Activated T-cell treated with anti-CD3 and anti-CD28 coated beads for 4 hours (primary cell): ENCODE data around the gene STXBP2.

ENCODE experiments used
- DNase-seq: peaks from one replicate; pipeline ENCODE4 v3.0.0-alpha.2; 2020

STXBP2 gene

DNA sequence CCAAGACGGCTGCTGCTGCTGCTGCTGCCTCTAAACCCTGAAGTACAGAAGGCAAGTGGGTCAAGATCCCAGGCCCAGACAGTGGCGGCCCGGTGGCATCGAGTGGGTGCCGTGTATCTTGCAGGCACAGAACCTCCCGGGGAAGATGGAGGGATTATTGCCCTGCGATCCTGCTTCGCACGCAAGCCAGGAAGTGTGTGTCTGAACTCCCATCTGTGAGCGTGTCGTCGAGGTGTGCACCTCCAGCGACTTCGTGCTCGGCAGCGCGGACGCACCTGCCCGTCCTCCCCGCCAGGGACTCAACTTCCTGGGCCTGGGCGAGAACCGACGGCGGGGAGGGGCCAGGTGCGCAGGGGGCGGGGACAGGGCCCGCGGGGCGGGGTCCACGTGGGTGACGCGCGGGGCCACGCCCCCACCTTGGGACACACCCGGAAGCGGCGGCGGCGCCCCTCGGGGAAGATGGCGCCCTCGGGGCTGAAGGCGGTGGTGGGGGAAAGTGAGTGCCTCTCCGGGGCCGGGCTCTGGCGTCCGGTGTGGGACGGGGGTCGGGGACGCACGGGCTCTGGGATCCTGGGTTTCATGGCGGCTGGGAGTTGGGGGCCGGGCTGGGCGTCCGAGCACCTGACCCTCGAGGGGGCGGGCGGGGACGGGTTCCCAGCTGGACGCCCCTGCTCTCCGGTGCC lies at the start of gene STXBP2:
Gene STXBP2 (plus strand): TSS at position 420 of the 683 bp plus-strand sequence. CDS start 40 bp downstream, at position 460.
- DNase-seq = peak; percentile 92

DNA sequence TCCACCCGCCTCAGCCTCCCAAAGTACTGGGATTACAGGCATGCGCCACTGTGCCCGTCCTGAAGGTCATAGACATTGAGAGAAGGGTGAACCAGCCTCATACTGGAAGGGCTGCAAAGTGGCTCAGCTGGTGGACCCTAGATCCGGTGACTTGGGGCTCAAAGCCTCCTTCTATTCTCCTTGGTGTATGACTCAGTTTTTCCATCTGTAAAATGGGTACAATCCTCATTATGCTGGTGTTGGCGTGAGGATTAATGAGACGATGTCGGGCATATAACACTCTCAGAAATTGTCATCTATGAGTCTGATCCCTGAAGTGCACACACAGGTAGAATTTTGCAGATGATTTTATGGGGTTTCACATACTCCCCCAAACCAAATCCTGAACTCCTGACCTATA lies 47.1 kb upstream of the STXBP2 start:
- DNase-seq = no peak

- no peak for DNase-seq
Measured at GRCh38 chr19:7590256-7590655, 46.7 kb upstream of the STXBP2 start.

- peak; percentile 14 for DNase-seq
Measured at GRCh38 chr19:7595466-7596133, 41.3 kb upstream of the STXBP2 start, which contains the start of gene CAMSAP3. TSS of gene CAMSAP3 (plus strand) at chr19:7595863. CDS start at chr19:7596003, 140 bp downstream.

GRCh38 chr19:7596211-7596937 lies 40.5 kb upstream of the STXBP2 start:
- no peak for DNase-seq

- no peak for DNase-seq
Measured at GRCh38 chr19:7597689-7598088, 39.2 kb upstream of the STXBP2 start.

DNA sequence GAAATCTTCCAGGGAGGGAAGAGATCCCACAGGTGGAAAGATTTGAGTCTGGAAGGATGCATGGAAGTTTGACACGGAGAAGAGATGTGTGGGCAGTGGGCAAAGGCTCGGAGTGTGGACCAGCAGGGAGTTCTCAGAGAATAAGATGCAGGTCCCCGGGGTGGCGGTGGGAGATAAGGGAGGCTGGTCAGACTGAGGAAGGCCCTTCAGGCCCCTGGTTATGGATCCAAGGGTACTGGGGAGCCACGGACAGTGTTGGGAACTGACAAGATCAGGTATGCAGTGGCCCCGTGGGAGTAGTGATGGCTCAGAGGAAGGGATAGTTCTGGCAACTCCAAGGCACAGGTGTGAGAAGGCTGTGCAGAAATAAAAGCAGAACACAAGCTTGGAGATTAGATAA lies 38.7 kb upstream of the STXBP2 start:
- no peak for DNase-seq

GRCh38 chr19:7600721-7601120 lies 36.2 kb upstream of the STXBP2 start:
- no peak for DNase-seq

- DNase-seq = no peak
Measured at GRCh38 chr19:7602240-7602934, 34.5 kb upstream of the STXBP2 start.

GRCh38 chr19:7602935-7603497 lies 33.9 kb upstream of the STXBP2 start:
- no peak for DNase-seq

DNA sequence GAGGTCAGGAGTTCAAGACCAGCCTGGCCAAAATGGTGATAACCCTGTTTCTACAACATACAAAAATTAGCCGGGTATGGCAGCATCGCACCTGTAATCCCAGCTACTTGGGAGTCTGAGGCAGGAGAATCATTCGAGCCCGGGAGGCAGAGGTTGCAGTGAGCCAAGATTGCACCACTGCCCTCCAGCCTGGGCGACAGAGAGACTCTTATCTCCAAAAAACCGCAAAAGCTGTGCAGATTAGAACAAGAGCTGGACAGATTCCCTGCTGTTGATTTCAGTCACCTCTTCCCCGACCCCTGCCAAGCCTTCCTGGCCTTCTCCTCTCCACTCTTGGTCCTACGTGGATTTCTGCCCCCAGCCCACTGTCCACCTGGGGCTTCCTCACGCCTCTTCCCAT lies 33.0 kb upstream of the STXBP2 start:
- no peak for DNase-seq

DNA sequence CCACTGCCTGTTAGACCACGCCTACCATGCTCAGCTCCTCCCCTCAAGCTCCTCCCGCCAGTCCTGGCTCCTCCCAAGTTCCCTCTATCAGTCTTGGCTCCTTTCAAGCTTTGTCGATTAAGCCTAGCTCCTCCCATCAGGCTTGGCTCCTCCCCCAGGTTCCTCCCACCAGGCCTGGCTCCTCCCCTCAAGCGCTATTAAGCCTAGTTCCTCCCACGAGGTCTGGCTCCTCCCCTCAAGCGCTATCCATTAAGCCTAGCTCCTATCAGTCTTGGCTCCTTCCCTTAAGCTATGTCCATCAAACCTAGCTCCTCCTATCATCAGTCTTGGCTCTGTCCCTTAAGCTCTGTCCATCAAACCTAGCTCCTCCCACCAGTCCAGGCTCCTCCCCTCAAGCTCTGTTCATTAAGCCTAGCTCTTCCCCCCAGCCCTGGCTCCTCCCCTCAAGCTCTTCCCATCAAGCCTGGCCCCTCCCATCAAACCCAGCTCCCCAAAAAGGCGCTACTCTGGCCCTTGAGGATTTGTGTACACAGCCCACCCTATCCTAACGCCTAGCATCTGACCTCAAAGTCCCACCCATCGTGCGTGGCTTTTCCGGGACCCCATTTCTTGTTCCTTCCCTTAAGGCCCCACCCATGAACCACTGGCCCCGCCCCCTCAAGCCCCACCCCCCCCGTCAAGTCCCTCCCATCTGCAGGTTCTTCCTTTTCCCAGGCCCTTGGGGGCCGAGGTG lies 31.3 kb upstream of the STXBP2 start:
- DNase-seq = no peak

DNA sequence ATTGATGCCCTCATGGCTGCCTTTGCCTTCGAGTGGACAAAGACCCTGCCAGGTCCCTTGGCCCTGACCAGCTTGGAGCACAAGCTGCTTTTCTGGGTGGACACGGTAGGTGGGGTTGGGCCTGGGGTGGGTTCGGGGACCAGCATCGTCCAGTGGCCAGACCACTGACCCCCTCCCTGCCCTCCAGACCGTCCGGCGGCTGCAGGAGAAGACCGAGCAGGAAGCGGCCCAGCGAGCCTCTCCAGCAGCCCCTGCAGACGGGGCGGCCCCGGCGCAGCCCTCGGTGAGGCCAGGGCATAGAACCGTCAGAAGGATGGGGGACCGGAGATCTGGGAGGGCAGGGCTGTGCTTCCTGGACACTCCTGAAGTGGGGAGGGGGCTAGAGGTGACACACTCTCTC lies 30.6 kb upstream of the STXBP2 start:
- no peak for DNase-seq

- DNase-seq = no peak
Measured at GRCh38 chr19:7607212-7607873, 29.6 kb upstream of the STXBP2 start.

GRCh38 chr19:7607874-7608560 lies 28.9 kb upstream of the STXBP2 start:
- DNase-seq = no peak

- DNase-seq = no peak
Measured at GRCh38 chr19:7610491-7611240, 26.2 kb upstream of the STXBP2 start.

DNA sequence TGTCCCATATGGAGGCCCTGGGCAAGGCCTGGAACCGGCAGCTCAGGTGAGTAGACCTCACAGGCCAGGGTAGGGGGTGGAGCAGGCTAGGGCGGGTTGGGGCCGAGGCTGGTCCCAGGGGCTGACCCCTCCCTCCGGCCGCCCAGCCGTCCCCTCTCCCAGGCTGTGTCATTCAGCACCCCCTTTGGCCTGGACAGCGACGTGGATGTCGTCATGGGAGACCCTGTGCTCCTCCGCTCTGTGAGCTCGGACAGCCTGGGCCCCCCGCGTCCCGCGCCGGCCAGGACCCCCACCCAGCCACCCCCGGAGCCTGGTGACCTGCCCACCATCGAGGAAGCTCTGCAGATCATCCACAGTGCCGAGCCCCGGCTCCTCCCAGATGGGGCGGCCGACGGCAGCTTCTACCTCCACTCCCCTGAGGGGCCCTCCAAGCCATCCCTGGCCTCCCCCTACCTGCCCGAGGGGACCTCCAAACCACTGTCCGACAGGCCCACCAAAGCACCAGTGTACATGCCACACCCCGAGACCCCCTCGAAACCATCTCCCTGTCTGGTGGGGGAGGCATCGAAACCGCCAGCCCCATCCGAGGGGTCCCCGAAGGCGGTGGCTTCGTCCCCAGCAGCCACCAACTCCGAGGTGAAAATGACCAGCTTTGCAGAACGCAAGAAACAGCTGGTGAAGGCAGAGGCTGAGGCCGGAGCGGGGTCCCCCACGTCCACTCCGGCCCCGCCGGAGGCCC lies 25.2 kb upstream of the STXBP2 start:
- DNase-seq = no peak

DNA sequence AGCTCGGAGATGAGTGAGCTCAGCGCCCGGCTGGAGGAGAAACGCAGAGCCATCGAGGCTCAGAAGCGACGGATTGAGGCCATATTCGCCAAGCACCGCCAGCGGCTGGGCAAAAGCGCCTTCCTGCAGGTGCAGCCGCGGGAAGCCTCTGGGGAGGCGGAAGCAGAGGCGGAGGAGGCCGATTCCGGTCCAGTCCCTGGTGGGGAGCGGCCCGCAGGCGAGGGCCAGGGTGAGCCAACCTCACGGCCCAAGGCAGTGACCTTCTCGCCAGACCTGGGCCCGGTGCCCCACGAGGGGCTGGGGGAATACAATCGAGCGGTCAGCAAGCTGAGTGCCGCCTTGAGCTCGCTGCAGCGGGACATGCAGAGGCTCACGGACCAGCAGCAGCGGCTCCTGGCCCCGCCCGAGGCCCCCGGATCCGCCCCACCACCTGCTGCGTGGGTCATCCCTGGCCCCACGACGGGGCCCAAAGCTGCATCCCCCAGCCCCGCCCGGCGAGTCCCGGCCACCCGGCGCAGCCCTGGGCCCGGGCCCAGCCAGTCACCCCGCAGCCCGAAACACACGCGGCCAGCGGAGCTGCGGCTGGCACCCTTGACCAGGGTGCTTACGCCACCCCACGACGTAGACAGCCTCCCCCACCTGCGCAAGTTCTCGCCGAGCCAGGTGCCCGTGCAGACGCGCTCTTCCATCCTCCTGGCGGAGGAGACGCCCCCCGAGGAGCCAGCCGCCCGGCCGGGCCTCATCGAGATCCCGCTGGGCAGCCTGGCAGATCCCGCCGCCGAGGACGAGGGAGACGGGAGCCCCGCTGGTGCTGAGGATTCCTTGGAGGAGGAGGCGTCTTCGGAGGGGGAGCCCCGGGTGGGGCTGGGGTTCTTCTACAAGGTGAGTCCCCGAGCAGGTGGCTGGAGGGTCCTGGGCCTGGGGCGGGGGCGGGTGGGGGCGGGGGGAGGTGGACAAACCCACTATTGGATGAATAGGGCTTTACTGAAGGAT lies 24.3 kb upstream of the STXBP2 start:
- DNase-seq = no peak
